HG03378 (cell line): ENCODE data around the gene RALGAPA2.

ENCODE experiments used
- ATAC-seq: cut with Tn5 transposase; IDR thresholded peaks from one replicate; pipeline ENCODE4 v1.9.1; 2021; ENCODE audit warnings: mild to moderate bottlenecking, moderate library complexity; ENCODE audit not compliant: unreplicated experiment

Gene RALGAPA2

GRCh38 chr20:20446425-20447015 is 265.9 kb downstream of the RALGAPA2 start:
- no peak for ATAC-seq

- no peak for ATAC-seq
These were observed 266.4 kb downstream of the RALGAPA2 start for GRCh38 chr20:20446001-20446400.

- no peak for ATAC-seq
These were observed 268.9 kb downstream of the RALGAPA2 start for GRCh38 chr20:20443504-20443903.

GRCh38 chr20:20442466-20442865 is 270.0 kb downstream of the RALGAPA2 start:
- no peak for ATAC-seq

GRCh38 chr20:20440886-20441658 is 271.4 kb downstream of the RALGAPA2 start:
- no peak for ATAC-seq

- ATAC-seq: no peak
These were observed 272.0 kb downstream of the RALGAPA2 start for GRCh38 chr20:20440481-20440880.

- no peak for ATAC-seq
These were observed 272.7 kb downstream of the RALGAPA2 start for GRCh38 chr20:20439602-20440190.

- no peak for ATAC-seq
These were observed 275.1 kb downstream of the RALGAPA2 start for GRCh38 chr20:20437314-20437713.

- ATAC-seq: no peak
These were observed 275.8 kb downstream of the RALGAPA2 start for GRCh38 chr20:20436689-20437088.

- ATAC-seq: no peak
These were observed 277.0 kb downstream of the RALGAPA2 start for GRCh38 chr20:20435453-20435852.

- no peak for ATAC-seq
These were observed 279.7 kb downstream of the RALGAPA2 start for GRCh38 chr20:20432618-20433286.

- no peak for ATAC-seq
These were observed 282.4 kb downstream of the RALGAPA2 start for GRCh38 chr20:20430066-20430465.

- no peak for ATAC-seq
These were observed 284.4 kb downstream of the RALGAPA2 start for GRCh38 chr20:20428067-20428466.

GRCh38 chr20:20427227-20427864 is 285.1 kb downstream of the RALGAPA2 start:
- ATAC-seq: no peak

- ATAC-seq: no peak
These were observed 285.9 kb downstream of the RALGAPA2 start for GRCh38 chr20:20426655-20426907.

GRCh38 chr20:20425823-20426654 is 286.4 kb downstream of the RALGAPA2 start:
- no peak for ATAC-seq

- no peak for ATAC-seq
These were observed 289.3 kb downstream of the RALGAPA2 start for GRCh38 chr20:20423117-20423516.

- ATAC-seq: no peak
These were observed 294.4 kb downstream of the RALGAPA2 start for GRCh38 chr20:20417876-20418676.

GRCh38 chr20:20415321-20415720 is 297.1 kb downstream of the RALGAPA2 start:
- no peak for ATAC-seq
